Measurements from ENCODE around the gene THUMPD3. TPM values are rescaled to one million over a fixed set of nuclear protein-coding genes. Genes with fewer than 3 reads are reported as not detected.

THUMPD3 gene
- total RNA-seq, 1 experiment from 2014 or later: 58.4 TPM

- H2AFZ ChIP-seq (ENCODE audit: low read length): no peak overlapping the region
- no peak overlapping the region for H3K27ac ChIP-seq (ENCODE audit: insufficient read length, low read depth, low read length)
- no peaks in the 10 kb centered on the region; a peak in 1 of 4 replicates for H3K4me1 Mint-ChIP-seq
- no peak overlapping the region for H3K56ac ChIP-seq (ENCODE audit: insufficient read length, low read depth, low read length)
- H2BK15ac ChIP-seq (ENCODE audit: low read depth, low read length): no peak overlapping the region
- no peak overlapping the region for H4K5ac ChIP-seq (ENCODE audit: insufficient read length, low read depth, low read length)
- H2BK120ac ChIP-seq (ENCODE audit: low read depth, low read length, poor library complexity, severe bottlenecking): no peak overlapping the region
- H3K9me3 ChIP-seq (ENCODE audit: control insufficient read depth, low read depth, low read length): peaks cover 10% of the 10 kb centered on the region
- H3K4me3 Mint-ChIP-seq: no peak overlapping the region
- H3K9ac ChIP-seq (ENCODE audit: extremely low read depth, insufficient read length, low read length): no peak overlapping the region
- H3K27me3 ChIP-seq (ENCODE audit: insufficient read depth, low read length): no peaks in the 10 kb centered on the region
- H3K23me2 ChIP-seq (ENCODE audit: insufficient read length, low read depth, low read length, poor library complexity, severe bottlenecking): no peaks in the 10 kb centered on the region
- no peak overlapping the region for H2BK12ac ChIP-seq (ENCODE audit: insufficient read length, low read depth, low read length)
- peaks cover 18 to 55% (median 19%) of the 10 kb centered on the region in 3 experiments for H3K36me3 Mint-ChIP-seq (ENCODE audit: insufficient read depth in 1 of 3, low read depth in 3 of 3)
- no peaks in the 10 kb centered on the region for H3K79me2 ChIP-seq (ENCODE audit: insufficient read depth, low read length)
- H2BK20ac ChIP-seq (ENCODE audit: low read depth, low read length, poor library complexity, severe bottlenecking): no peak overlapping the region
- H3K27me3 Mint-ChIP-seq (ENCODE audit: low read depth): peaks cover 1% of the 10 kb centered on the region; the same call in 1 of the 2 replicates
- DNase-seq: no peak
- TF ChIP-seq CTCF (conservative IDR thresholded peaks at IDR 0.05): no peak
- H2AK5ac ChIP-seq (ENCODE audit: insufficient read length, low read length): no peak overlapping the region
- no peak overlapping the region for H4K91ac ChIP-seq (ENCODE audit: insufficient read length, low read depth, low read length)
- H4K8ac ChIP-seq (replicated peaks; ENCODE audit: insufficient read length, low read depth, low read length): no peak overlapping the region
- H3K4me1 ChIP-seq (ENCODE audit: insufficient read depth, low read length): no peaks in the 10 kb centered on the region
- no peak overlapping the region for H3T11ph ChIP-seq (ENCODE audit: low read length)
- no peaks in the 10 kb centered on the region for H4K20me1 ChIP-seq (ENCODE audit: control insufficient read depth, insufficient read depth, insufficient read length)
- no peak overlapping the region for H3K23ac ChIP-seq (ENCODE audit: insufficient read length, low read depth, low read length)
- H3K4ac ChIP-seq (ENCODE audit: low read depth, low read length): no peak overlapping the region
- H3K27ac Mint-ChIP-seq: no peak overlapping the region
- H3K18ac ChIP-seq (ENCODE audit: insufficient read length, low read depth, low read length): no peak overlapping the region
- H2BK5ac ChIP-seq (ENCODE audit: insufficient read length, low read length): no peak overlapping the region
- H3K9me3 Mint-ChIP-seq: peaks cover 46 to 61% of the 10 kb centered on the region in 2 experiments
- H3K4me2 ChIP-seq (ENCODE audit: insufficient read depth, insufficient read length, low read length): no peak overlapping the region
- H3K14ac ChIP-seq (ENCODE audit: insufficient read depth, low read length): no peak overlapping the region
- no peaks in the 10 kb centered on the region for H3K79me1 ChIP-seq (ENCODE audit: insufficient read depth, low read depth, low read length, poor library complexity, severe bottlenecking)
- no CpG with 5 or more reads among the region's 1 CpG for WGBS (ENCODE audit: extremely low coverage, insufficient read length, low lambda C conversion rate)
Observed at GRCh38 chr3:9327578-9327977, 35.3 kb upstream of the THUMPD3 start.
